Measurements from ENCODE around the gene DDB1. TPM values are rescaled to one million over a fixed set of nuclear protein-coding genes. Genes with fewer than 3 reads are reported as not detected.

The DDB1 gene
- polyA plus RNA-seq, 1 experiment: 340 TPM

- ChIA-PET POLR2A (interaction anchor here (0.7 kb wide), 1 partner anchor 237 kb away, joined by 6 read pairs; no protein-coding TSS in a partner anchor), CTCF (interaction anchor here (2.8 kb wide), 1 partner anchor 8 kb away, joined by 14 read pairs; no protein-coding TSS in a partner anchor)
- TF ChIP-seq, protein P1, sequence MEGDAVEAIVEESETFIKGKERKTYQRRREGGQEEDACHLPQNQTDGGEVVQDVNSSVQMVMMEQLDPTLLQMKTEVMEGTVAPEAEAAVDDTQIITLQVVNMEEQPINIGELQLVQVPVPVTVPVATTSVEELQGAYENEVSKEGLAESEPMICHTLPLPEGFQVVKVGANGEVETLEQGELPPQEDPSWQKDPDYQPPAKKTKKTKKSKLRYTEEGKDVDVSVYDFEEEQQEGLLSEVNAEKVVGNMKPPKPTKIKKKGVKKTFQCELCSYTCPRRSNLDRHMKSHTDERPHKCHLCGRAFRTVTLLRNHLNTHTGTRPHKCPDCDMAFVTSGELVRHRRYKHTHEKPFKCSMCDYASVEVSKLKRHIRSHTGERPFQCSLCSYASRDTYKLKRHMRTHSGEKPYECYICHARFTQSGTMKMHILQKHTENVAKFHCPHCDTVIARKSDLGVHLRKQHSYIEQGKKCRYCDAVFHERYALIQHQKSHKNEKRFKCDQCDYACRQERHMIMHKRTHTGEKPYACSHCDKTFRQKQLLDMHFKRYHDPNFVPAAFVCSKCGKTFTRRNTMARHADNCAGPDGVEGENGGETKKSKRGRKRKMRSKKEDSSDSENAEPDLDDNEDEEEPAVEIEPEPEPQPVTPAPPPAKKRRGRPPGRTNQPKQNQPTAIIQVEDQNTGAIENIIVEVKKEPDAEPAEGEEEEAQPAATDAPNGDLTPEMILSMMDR (IDR thresholded peaks at IDR 0.05; ENCODE audit: low read depth, low read length): no peak
- no peaks in the 10 kb centered on the region for H3K9me3 ChIP-seq (ENCODE audit: control insufficient read depth, insufficient read depth, low read length)
- H3K27ac ChIP-seq (ENCODE audit: low read depth, low read length): no peak overlapping the region
- no peak for DNase-seq (ENCODE audit: low read depth, low spot score)
- H3K27me3 ChIP-seq (ENCODE audit: control insufficient read depth, insufficient read depth, low read length): no peaks in the 10 kb centered on the region
- H3K4me3 ChIP-seq (ENCODE audit: low read depth, low read length): no peak overlapping the region
Measured at GRCh38 chr11:61343792-61344745, 11.2 kb upstream of the DDB1 start.

DNA sequence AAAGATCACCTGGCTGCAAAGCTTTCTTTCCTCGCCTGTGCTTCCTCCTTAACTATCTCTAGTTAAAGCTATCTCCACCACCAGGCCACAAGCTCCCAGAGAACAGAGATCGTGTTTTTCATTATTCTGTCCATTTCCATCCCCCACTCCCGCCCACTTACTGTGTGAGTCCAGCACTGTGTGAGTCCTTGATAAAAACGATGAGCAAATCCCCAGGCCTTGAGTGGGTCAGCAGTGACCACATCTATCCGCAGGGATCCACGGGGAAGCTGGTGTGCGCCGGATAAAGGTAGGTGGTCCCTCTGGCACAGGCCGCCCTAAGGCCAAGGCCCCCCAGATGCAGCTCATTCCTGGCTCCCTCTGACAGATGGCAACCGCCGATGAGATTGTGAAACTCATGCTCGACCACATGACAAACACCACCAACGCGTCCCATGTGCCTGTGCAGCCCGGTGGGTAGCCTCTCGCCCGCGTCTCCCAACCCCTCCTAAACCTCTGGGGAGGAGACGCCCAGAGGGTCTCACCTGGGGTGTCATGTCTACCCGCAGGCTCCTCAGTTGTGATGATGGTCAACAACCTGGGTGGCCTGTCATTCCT lies 9.4 kb upstream of the DDB1 start:
- ChIA-PET CTCF (interaction anchor here (10.2 kb wide), 1 partner anchor 41 kb away, joined by 519 read pairs; no protein-coding TSS in a partner anchor), POLR2A (interaction anchor here (1.1 kb wide), 1 partner anchor 10 kb away, joined by 3 read pairs; no protein-coding TSS in a partner anchor)
- DNase-seq (ENCODE audit: low read depth, low spot score): no peak
- H3K27me3 ChIP-seq (ENCODE audit: control insufficient read depth, insufficient read depth, low read length): no peaks in the 10 kb centered on the region
- TF ChIP-seq, protein P1 (IDR thresholded peaks at IDR 0.05; ENCODE audit: low read depth, low read length): no peak
- no peak overlapping the region for H3K27ac ChIP-seq (ENCODE audit: low read depth, low read length)
- H3K4me3 ChIP-seq (ENCODE audit: low read depth, low read length): no peak overlapping the region
- H3K9me3 ChIP-seq (ENCODE audit: control insufficient read depth, insufficient read depth, low read length): no peaks in the 10 kb centered on the region

DNA sequence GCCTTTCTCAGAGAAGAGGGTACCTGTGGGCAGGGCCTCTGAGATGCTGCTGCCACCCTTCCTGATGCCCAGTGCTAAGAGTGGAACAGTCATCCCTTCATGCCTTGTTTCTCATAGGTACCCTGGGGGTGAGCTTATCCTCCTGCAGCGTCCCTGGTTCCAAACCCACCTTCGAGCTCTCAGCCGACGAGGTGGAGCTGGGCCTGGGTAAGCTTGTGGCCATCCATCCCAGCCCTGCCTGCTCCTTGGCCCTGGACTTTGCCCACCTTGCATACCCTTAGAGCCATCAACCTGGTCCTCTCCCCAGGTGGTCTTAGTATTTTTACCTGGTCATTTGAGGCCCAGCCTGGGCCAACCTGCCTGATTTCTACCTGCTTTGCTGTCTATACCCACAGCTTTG lies 8.8 kb upstream of the DDB1 start:
- POLR2A ChIA-PET: interaction anchor here (1.1 kb wide), 1 partner anchor 10 kb away, joined by 3 read pairs; no protein-coding TSS in a partner anchor
- H3K4me3 ChIP-seq (ENCODE audit: low read depth, low read length): no peak overlapping the region
- H3K9me3 ChIP-seq (ENCODE audit: control insufficient read depth, insufficient read depth, low read length): no peaks in the 10 kb centered on the region
- no peaks in the 10 kb centered on the region for H3K27me3 ChIP-seq (ENCODE audit: control insufficient read depth, insufficient read depth, low read length)
- DNase-seq (ENCODE audit: low read depth, low spot score): no peak
- CTCF ChIA-PET: interaction anchor here (10.2 kb wide), 1 partner anchor 42 kb away, joined by 519 read pairs; no protein-coding TSS in a partner anchor
- TF ChIP-seq, protein P1 (IDR thresholded peaks at IDR 0.05; ENCODE audit: low read depth, low read length): no peak
- no peak overlapping the region for H3K27ac ChIP-seq (ENCODE audit: low read depth, low read length)

GRCh38 chr11:61340979-61341378 lies 8.1 kb upstream of the DDB1 start:
- no peaks in the 10 kb centered on the region for H3K27me3 ChIP-seq (ENCODE audit: control insufficient read depth, insufficient read depth, low read length)
- TF ChIP-seq, protein P1 (IDR thresholded peaks at IDR 0.05; ENCODE audit: low read depth, low read length): no peak
- H3K4me3 ChIP-seq (ENCODE audit: low read depth, low read length): no peak overlapping the region
- H3K27ac ChIP-seq (ENCODE audit: low read depth, low read length): no peak overlapping the region
- ChIA-PET POLR2A (no interaction called here), CTCF (interaction anchor here (10.2 kb wide), 1 partner anchor 43 kb away, joined by 519 read pairs; no protein-coding TSS in a partner anchor)
- H3K9me3 ChIP-seq (ENCODE audit: control insufficient read depth, insufficient read depth, low read length): no peaks in the 10 kb centered on the region
- DNase-seq (ENCODE audit: low read depth, low spot score): no peak

Measured in AG04450 (cell line).